HepG2 (cell line): Measurements from ENCODE around the gene KBTBD3.

Experiments used
- CTCF ChIP-seq: sonication (generic); formaldehyde crosslinking; IDR thresholded peaks from 2 replicates; pipeline ENCODE4 v1.5.0; 2020; ENCODE audit warnings: mild to moderate bottlenecking, missing genetic modification reagents, moderate library complexity
- GTF3A ChIP-seq: sonication (generic); formaldehyde crosslinking; conservative IDR thresholded peaks from 2 replicates; pipeline ENCODE4 v1.4.0; 2020; ENCODE audit warnings: mild to moderate bottlenecking, missing genetic modification reagents
- KDM6A ChIP-seq: IDR thresholded peaks from 2 replicates; pipeline ENCODE4 v1.6.1; 2016; ENCODE audit warnings: low read depth
- POLR2A ChIP-seq, 2 experiments: IDR thresholded peaks; 2 replicates each; pipeline ENCODE4 v1.6.1; 2011; ENCODE audit warnings: low read depth in 2 of 2, low read length in 2 of 2, mild to moderate bottlenecking in 1 of 2, moderate library complexity in 1 of 2; ENCODE audit not compliant: insufficient read depth in 1 of 2
- PRDM10 ChIP-seq: sonication (generic); formaldehyde crosslinking; IDR thresholded peaks from 2 replicates; pipeline ENCODE4 v1.4.0; 2020; ENCODE audit warnings: low read depth, missing genetic modification reagents
- TBL1XR1 ChIP-seq: fragments of 150-350 bp; IDR thresholded peaks from 2 replicates; pipeline ENCODE4 v1.6.1; 2014; ENCODE audit warnings: borderline replicate concordance, low read length; ENCODE audit not compliant: partially characterized antibody
- ZNF10 ChIP-seq: sonication (generic); formaldehyde crosslinking; IDR thresholded peaks from 2 replicates; pipeline ENCODE4 v1.4.0; 2020; ENCODE audit warnings: mild to moderate bottlenecking, low read depth, missing genetic modification reagents, borderline replicate concordance
- ZNF24 ChIP-seq: fragments of 450-650 bp; IDR thresholded peaks from 2 replicates; pipeline ENCODE4 v1.6.1; 2017; ENCODE audit warnings: antibody characterized with exemption, mild to moderate bottlenecking
- ZNF720 ChIP-seq: sonication (generic); formaldehyde crosslinking; IDR thresholded peaks from 2 replicates; pipeline ENCODE4 v1.4.0; 2020; ENCODE audit warnings: missing genetic modification reagents
- TF ChIP-seq, protein P1 (sequence below): sonication (generic); formaldehyde crosslinking; IDR thresholded peaks from 2 replicates; pipeline ENCODE4 v1.5.1; 2020; ENCODE audit warnings: mild to moderate bottlenecking, missing genetic modification reagents

GRCh38 chr11:106072804-106073203 lies 4.3 kb downstream of the KBTBD3 start:
- TF ChIP-seq PRDM10 (CRISPR knock-in tag) (no peak), ZNF10 (CRISPR knock-in tag) (no peak), GTF3A (CRISPR knock-in tag) (no peak), KDM6A (CRISPR knock-in tag) (no peak), ZNF720 (CRISPR knock-in tag) (no peak), ZNF24 (no peak), CTCF (CRISPR knock-in tag) (no peak), POLR2A (IDR thresholded peaks at IDR 0.05; ENCODE audit: insufficient read depth in 1 of 2, low read depth in 2 of 2, low read length in 2 of 2) (no peak), TBL1XR1 (no peak)
- TF ChIP-seq, protein P1, sequence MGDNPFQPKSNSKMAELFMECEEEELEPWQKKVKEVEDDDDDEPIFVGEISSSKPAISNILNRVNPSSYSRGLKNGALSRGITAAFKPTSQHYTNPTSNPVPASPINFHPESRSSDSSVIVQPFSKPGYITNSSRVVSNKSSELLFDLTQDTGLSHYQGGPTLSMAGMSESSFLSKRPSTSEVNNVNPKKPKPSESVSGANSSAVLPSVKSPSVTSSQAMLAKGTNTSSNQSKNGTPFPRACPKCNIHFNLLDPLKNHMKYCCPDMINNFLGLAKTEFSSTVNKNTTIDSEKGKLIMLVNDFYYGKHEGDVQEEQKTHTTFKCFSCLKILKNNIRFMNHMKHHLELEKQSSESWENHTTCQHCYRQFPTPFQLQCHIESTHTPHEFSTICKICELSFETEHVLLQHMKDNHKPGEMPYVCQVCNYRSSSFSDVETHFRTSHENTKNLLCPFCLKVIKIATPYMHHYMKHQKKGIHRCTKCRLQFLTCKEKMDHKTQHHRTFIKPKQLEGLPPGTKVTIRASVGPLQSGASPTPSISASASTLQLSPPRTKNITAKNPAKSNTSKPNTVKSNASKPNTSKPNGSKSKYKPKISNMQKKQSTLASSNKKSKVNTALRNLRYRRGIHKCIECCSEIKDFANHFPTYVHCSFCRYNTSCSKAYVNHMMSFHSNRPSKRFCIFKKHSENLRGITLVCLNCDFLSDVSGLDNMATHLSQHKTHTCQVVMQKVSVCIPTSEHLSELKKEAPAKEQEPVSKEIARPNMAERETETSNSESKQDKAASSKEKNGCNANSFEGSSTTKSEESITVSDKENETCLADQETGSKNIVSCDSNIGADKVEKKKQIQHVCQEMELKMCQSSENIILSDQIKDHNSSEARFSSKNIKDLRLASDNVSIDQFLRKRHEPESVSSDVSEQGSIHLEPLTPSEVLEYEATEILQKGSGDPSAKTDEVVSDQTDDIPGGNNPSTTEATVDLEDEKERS (CRISPR knock-in tag) = no peak
